D721Med (cell line): ENCODE data around the gene PUS1.
"Not testable (repeated sequence)": the region's sequence is repeated elsewhere in the genome, so short reads cannot be mapped to it uniquely, and the experiment has no call there.

Source experiments
- DNase-seq: peaks from one replicate; pipeline ENCODE4 v3.0.0; 2011; ENCODE audit warnings: low spot score; ENCODE audit not compliant: insufficient read length
- FAIRE-seq: peaks from 2 replicates; lab custom pipeline; 2011; peaks lifted over from hg19 to GRCh38; lab: Jason Lieb, UNC
- CTCF ChIP-seq: IDR thresholded peaks from 2 replicates; pipeline ENCODE4 v1.5.1; 2012; ENCODE audit warnings: mild to moderate bottlenecking, control low read depth; ENCODE audit not compliant: insufficient read depth; ENCODE audit errors: missing control alignments

The PUS1 gene

GRCh38 chr12:131928711-131929580, at the start of gene PUS1:
TSS of gene PUS1 (plus strand) at chr12:131929276. CDS start at chr12:131929723, 447 bp downstream.
- DNase-seq (peak; percentile 96), FAIRE-seq (no peak)
- no peak for TF ChIP-seq CTCF

- no peak for TF ChIP-seq CTCF
- peak; percentile 6 for DNase-seq
- no peak for FAIRE-seq
These were observed 46.1 kb upstream of the PUS1 start for GRCh38 chr12:131882804-131883520.

- DNase-seq: no peak
- FAIRE-seq: no peak
- TF ChIP-seq CTCF: no peak
These were observed 45.6 kb upstream of the PUS1 start for GRCh38 chr12:131883521-131883900.

GRCh38 chr12:131885076-131885475, 44.0 kb upstream of the PUS1 start:
- DNase-seq, FAIRE-seq: not testable (repeated sequence)

GRCh38 chr12:131885543-131886057, 43.5 kb upstream of the PUS1 start:
- TF ChIP-seq CTCF: no peak
- no peak for DNase-seq
- FAIRE-seq: no peak

GRCh38 chr12:131891722-131892121, 37.4 kb upstream of the PUS1 start:
- FAIRE-seq, DNase-seq: not testable (repeated sequence)

- no peak for TF ChIP-seq CTCF
- FAIRE-seq: no peak
- DNase-seq: no peak
These were observed 36.1 kb upstream of the PUS1 start for GRCh38 chr12:131892711-131893604.
